Activated CD4-positive, alpha-beta T cell treated with anti-CD3 and anti-CD28 coated beads for 36 hours (primary cell): ENCODE data around the gene ACKR2. TPM values are rescaled to one million over a fixed set of nuclear protein-coding genes. Genes with fewer than 3 reads are reported as not detected.

Experiments
- ATAC-seq: fragments of 200-7000 bp; cut with Tn5 transposase; one replicate; pipeline ENCODE4 v1.10.0; 2021; ENCODE audit warnings: mild to moderate bottlenecking, moderate library complexity
- CTCF ChIA-PET: fragments of 350-600 bp; sonication (Branson Sonifier 250); formaldehyde crosslinking; loops from one replicate; lab custom pipeline; 2021; ENCODE audit warnings: antibody characterized with exemption; lab: Charles Lee
- POLR2A ChIA-PET: fragments of 350-600 bp; sonication (Branson Sonifier 250); formaldehyde crosslinking; loops from one replicate; lab custom pipeline; 2021; ENCODE audit warnings: antibody characterized with exemption, inconsistent platforms; lab: Charles Lee
- DNase-seq: peaks from one replicate; pipeline ENCODE4 v3.0.0-alpha.2; 2020
- H3K27ac Mint-ChIP-seq: one replicate; pipeline ENCODE4 v1.8.0; 2021; ENCODE audit warnings: mixed read lengths
- H3K27me3 Mint-ChIP-seq: one replicate; pipeline ENCODE4 v1.8.0; 2021; ENCODE audit warnings: mixed read lengths
- H3K36me3 Mint-ChIP-seq: one replicate; pipeline ENCODE4 v1.8.0; 2021; ENCODE audit warnings: low read depth, mixed read lengths
- H3K4me1 Mint-ChIP-seq: one replicate; pipeline ENCODE4 v1.8.0; 2021; ENCODE audit warnings: mixed read lengths
- H3K4me3 Mint-ChIP-seq: one replicate; pipeline ENCODE4 v1.8.0; 2021; ENCODE audit warnings: mild to moderate bottlenecking, moderate library complexity, mixed read lengths
- H3K9me3 Mint-ChIP-seq: one replicate; pipeline ENCODE4 v1.8.0; 2021; ENCODE audit warnings: low read depth, mixed read lengths
- intact Hi-C, 2 experiments: fragments of 100-400 bp; cut with DNase I in 1 of 2; cut with micrococcal nuclease in 1 of 2; formaldehyde crosslinking; loops; one replicate each; pipeline versions ENCODE4 v1.14.2 to v1.15.1; 2022 to 2024; cut with DNase I, micrococcal nuclease
- total RNA-seq, 2 experiments: library from RNA; stranded (reverse); gene quantifications; one replicate each; pipeline ENCODE4 v1.2.3, GENCODE V29; 2021

Gene ACKR2
- total RNA-seq, 2 experiments from 2014 or later: 0.64 to 0.65 TPM

DNA sequence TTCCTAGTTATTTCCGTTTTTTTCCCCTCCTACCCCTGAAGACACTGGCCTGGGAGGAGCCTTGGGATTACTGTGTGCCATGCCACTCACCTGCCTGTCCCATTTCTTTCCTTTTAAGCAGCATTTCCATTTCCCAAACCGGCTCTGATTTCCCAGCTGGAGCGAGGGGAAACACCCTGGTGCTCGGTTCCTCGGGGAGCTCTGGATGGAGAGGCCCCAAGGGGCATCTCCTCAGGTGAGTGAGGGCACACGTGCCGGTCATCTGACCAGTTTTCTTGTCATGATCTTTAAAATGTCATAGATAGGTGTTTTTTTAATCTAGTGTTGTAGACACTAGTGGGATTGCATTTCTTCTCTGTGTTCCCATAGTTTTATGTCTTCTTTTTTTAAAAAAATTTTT is 99.4 kb downstream of the ACKR2 start:
- ChIA-PET CTCF (no interaction called here), POLR2A (no interaction called here)
- Mint-ChIP-seq H3K9me3 (peaks cover 24% of the 10 kb centered on the region), H3K36me3 (peaks cover 32% of the 10 kb centered on the region), H3K27me3 (peaks cover 22% of the 10 kb centered on the region), H3K4me1 (peaks cover 9% of the 10 kb centered on the region), H3K27ac (no peak overlapping the region), H3K4me3 (no peak overlapping the region)
- DNase-seq (no peak), ATAC-seq (no peak)
- intact Hi-C loops: no loop called here

DNA sequence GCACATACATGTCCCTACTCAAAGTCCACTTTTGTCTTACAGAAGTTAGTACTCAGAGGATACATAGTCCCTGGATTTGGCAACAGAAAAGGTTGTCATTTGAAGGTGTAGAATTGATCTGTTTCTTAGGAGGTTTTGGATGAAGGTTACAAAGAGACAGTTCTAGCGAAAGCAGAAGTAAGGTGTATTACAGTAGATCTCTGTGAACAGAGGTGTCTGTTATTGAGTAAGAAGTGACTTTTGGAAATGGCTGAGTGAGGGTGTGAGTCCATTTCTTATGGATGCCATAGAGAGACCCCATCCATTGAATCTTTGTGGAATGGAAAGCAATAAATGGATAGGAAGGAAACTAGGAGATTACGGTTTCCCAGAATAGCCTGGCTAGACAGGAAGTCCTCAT is 102.3 kb downstream of the ACKR2 start:
- Mint-ChIP-seq H3K27me3 (peaks cover 7% of the 10 kb centered on the region), H3K36me3 (peaks cover 48% of the 10 kb centered on the region), H3K27ac (no peak overlapping the region), H3K9me3 (peaks cover 45% of the 10 kb centered on the region), H3K4me3 (no peak overlapping the region), H3K4me1 (peaks cover 2% of the 10 kb centered on the region)
- DNase-seq (no peak), ATAC-seq (peak; percentile 55)
- intact Hi-C loops: no loop called here
- ChIA-PET POLR2A (no interaction called here), CTCF (no interaction called here)

DNA sequence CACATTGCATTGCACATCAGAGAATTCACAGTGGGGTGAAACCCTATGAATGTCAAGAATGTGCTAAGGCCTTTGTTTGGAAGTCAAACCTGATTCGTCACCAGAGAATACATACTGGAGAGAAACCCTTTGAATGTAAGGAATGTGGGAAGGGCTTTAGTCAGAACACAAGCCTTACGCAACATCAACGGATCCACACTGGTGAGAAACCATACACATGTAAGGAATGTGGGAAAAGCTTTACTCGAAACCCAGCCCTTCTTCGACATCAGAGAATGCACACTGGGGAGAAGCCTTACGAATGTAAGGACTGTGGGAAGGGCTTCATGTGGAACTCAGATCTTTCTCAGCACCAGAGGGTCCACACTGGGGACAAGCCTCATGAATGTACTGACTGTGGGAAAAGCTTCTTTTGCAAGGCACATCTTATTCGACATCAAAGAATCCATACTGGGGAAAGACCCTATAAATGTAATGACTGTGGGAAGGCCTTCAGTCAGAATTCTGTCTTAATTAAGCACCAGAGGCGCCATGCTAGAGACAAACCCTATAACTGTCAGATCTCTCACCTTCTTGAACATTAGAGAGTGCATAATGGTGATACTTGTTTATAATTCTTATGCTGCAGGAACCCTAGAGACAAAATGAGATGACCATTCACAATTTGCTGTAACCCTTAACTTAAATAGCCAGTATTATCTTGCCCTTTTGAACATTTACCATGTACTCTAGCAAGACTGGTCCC is 105.7 kb downstream of the ACKR2 start:
- no peaks in the 10 kb centered on the region for H3K27me3 Mint-ChIP-seq
- no peaks in the 10 kb centered on the region for H3K4me1 Mint-ChIP-seq
- POLR2A ChIA-PET: no interaction called here
- DNase-seq: no peak
- CTCF ChIA-PET: interaction anchor here (0.7 kb wide), 1 partner anchor 27 kb away, joined by 3 read pairs; no protein-coding TSS in a partner anchor
- H3K36me3 Mint-ChIP-seq: peaks cover 47% of the 10 kb centered on the region
- H3K4me3 Mint-ChIP-seq: no peak overlapping the region
- H3K9me3 Mint-ChIP-seq: peaks cover 58% of the 10 kb centered on the region
- H3K27ac Mint-ChIP-seq: no peak overlapping the region
- intact Hi-C loops: no loop called here
- ATAC-seq: no peak

Other genes starting within 250 kb of the ACKR2 start
- 10 to 100 TPM; 34.2 to 42.5 TPM for gene SEC22C, start 227.5 kb upstream of the ACKR2 start, total RNA-seq
- gene SS18L2, start 218.6 kb upstream of the ACKR2 start, total RNA-seq: 10 to 100 TPM; 42.0 to 54.5 TPM
- gene NKTR, start 208.8 kb upstream of the ACKR2 start, total RNA-seq: 10 to 100 TPM; 50.8 to 59.2 TPM
- under 1 TPM; 0.60 to 0.62 TPM for gene ZBTB47, start 155.7 kb upstream of the ACKR2 start, total RNA-seq
- gene KLHL40, start 123.9 kb upstream of the ACKR2 start, total RNA-seq: not detected
- not detected for gene HHATL, start 106.6 kb upstream of the ACKR2 start, total RNA-seq
- under 1 TPM; 0.46 to 0.63 TPM for gene CCDC13, start 36.2 kb upstream of the ACKR2 start, total RNA-seq
- 10 to 100 TPM; 74.9 to 77.8 TPM for gene HIGD1A, start 5.0 kb upstream of the ACKR2 start, total RNA-seq
- not detected for gene CYP8B1, start 66.4 kb downstream of the ACKR2 start, total RNA-seq
- 1 to 10 TPM; 1.1 to 1.3 TPM for gene ZNF662, start 96.7 kb downstream of the ACKR2 start, total RNA-seq
- not detected for gene GASK1A, start 169.9 kb downstream of the ACKR2 start, total RNA-seq